ENCODE measurements around the gene CRIM1.

Gene CRIM1

GRCh38 chr2:36530983-36531354 is 175.4 kb downstream of the CRIM1 start:
- DNase-seq = no peak

DNA sequence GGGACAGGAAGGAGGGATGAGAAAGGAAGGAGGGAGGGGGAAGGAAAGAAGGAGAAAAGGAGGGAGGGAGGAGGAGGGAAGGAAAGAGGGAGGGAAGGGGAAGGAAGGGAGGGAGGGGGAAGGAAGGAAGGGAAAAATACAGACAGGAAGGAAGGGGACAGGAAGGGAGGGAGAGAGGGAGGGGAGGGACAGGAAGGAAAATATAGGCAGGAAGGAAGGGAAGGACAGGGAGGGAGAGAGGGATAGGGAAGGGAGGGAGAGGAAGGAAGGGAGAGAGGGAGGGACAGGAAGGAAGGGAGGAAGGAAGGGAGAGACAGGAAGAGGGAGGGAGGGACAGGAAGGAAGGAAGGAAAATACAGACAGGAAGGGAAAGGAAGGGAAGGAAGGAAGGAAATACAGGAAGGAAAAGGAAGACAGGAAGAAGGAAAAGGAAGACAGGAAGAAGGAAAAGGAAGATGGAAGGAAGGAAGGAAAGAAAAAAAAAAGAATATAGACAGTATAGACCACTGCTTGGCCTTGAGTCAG is 178.8 kb downstream of the CRIM1 start:
- no peak for DNase-seq

DNA sequence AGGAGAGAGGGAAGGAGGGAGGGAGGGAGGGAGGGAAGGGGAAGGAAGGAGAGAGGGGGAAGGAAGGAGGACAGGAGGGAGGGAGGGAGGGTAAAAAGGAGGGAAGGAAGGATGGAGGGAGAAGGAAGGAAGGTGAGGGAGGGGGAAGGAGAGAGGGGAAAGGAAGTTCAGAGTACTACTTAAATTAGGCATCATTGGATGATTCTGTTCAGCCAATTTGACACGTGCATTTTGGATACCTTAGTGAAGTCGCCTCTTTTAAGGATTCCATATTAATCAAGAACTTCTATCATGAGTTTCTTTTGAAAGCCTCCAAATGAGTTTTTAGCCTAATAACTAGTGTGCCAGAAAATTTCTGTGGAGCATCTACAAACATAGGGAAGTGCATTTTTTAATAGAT is 179.5 kb downstream of the CRIM1 start:
- DNase-seq = no peak

- no peak for DNase-seq
Measured at GRCh38 chr2:36536776-36537175, 181.2 kb downstream of the CRIM1 start.

- DNase-seq = no peak
Measured at GRCh38 chr2:36538335-36538734, 182.8 kb downstream of the CRIM1 start.

GRCh38 chr2:36539631-36540030 is 184.1 kb downstream of the CRIM1 start:
- DNase-seq = no peak

GRCh38 chr2:36540986-36541754 is 185.6 kb downstream of the CRIM1 start:
- DNase-seq = no peak

DNA sequence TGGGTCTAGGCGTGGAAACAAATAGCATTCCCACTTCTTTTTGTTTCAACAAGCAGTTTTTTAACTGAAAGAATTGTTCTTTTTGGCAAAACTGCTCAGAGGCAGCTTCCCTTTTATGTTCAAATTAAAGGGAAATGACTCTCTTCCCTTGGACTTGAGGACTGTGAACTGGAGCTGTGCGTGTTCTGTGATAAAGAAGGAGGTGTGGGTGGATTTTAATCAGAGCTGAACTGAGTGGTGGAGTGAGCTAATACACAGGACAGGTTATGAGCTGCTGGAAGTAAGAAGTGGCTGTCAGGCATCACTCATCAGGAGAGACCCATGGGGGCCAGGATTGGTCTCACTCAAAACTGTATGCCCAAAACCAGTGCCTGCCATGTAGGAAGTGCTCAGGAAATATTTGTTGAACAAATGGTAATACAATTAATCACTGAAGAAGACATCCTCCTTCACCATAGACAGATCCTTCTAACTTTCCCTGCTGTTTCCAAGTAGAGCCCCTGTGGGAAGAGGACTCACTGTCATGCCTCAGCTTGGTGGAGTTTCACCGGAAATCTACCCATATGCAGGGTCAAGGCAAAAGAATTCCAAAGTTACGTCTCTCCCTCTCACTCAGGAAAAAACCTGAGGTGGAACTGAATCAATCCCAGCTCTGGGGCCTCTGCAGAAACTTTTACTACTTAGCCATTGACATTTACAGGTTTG is 186.5 kb downstream of the CRIM1 start:
- no peak for DNase-seq

DNA sequence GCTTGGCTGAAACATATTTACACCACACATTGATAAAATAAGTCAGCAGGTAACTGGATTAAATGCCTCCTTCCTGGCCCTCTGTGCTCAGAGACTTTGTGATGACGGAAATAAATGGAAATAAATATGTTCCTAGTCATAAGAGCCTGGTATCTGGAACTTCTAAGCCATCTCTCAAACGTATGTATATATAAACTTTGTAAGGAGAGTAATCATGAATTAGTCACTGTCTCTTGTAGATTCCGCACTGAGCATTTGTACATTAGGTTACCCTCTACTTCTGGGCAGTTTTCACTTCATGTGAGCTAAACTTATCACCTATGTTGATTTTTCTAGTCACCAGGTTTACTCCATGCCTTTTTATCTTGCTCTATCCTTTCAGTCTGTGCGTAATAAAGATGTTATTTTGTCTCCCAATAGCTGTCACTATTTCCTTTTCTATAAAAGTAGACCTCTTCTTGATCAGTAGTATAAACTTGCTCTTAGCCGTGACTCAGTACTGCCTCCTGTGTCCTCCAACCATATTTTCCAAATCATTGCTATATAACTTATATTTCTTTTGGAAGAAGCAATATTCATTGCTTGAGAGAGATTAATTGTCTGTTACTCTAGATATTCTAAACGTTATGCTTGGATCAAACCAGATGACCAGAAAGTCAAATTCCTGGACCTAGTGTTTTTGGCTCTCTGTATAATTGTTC is 189.2 kb downstream of the CRIM1 start:
- DNase-seq = no peak

GRCh38 chr2:36545871-36546416 is 190.4 kb downstream of the CRIM1 start:
- DNase-seq = no peak

DNA sequence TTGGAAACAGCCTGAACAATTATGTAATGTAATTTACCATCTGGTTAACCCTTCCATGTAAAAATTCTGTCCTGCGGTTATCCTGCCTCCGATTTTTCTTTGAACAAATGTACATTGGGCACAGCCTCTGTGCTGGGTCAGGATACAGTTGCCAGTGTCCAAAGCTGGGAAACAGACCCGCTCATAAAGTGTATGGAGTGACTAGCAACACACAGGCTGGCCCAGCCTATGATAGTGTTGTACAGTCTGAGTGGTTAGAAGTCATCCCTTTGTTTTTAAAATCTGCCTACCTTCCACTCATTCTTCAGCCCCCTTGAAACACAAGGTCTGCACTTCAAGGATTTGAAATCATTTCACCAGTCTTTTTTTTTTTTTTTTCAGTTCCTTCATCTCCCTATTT is 192.3 kb downstream of the CRIM1 start:
- no peak for DNase-seq

- no peak for DNase-seq
Measured at GRCh38 chr2:36549165-36549574, 193.6 kb downstream of the CRIM1 start.

DNA sequence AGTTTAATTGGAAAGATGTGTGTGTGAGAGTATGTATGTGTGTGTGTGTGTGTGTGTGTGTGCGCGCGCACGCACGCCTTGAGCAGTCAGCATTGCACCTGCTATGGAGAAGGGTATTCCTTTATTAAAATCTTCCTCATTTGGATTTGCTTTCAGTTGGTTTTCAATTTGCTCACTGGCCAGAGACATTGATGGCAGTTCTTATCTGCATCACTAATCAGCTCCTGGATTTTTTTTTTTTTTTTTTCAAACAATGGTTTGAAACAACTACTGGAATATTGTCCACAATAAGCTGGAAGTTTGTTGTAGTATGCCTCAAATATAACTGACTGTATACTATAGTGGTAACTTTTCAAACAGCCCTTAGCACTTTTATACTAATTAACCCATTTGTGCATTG is 194.4 kb downstream of the CRIM1 start:
- DNase-seq = no peak

GRCh38 chr2:36553683-36554082 is 198.1 kb downstream of the CRIM1 start:
- DNase-seq = no peak

GRCh38 chr2:36554531-36554930 is 199.0 kb downstream of the CRIM1 start:
- no peak for DNase-seq

DNA sequence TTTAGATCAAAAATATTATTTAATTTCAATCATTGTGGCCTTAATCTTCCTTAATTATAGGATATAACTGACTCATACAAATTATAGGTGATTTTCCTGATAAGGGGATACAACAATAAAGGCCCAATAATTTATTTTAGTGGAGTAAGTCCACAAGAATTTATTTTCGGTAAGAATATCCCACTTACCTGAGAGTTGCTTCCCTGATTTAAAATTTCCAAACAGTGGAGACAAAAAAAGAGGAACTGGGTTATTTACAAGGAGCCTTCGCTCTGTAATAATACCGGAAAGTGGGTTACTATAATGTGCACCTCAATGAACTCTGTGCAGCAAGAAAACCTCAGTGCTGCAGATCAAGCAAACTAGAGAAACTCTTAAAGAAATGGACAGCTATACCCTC is 200.2 kb downstream of the CRIM1 start:
- DNase-seq = no peak

- no peak for DNase-seq
Measured at GRCh38 chr2:36556842-36557241, 201.3 kb downstream of the CRIM1 start.

GRCh38 chr2:36559221-36559942 is 203.8 kb downstream of the CRIM1 start:
- DNase-seq = no peak

DNA sequence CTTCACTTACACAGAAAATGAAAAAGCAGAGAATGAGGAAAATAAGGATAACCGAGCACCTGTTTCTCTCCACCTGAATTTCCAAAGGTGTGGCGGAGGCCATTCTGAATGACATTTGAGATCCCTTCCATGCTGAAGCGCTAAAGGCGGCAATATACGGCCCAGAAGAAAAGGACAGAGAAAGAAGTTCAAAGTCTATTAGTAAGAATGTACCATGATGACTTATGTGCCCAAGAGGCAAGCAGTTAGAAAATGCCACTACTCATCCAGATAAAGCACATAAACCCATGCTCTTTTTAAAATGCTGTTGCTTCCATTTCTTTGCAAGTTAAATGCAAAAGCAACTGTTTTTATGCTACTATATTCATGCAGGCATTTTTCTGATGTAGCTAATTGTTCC is 205.1 kb downstream of the CRIM1 start:
- DNase-seq = no peak

DNA sequence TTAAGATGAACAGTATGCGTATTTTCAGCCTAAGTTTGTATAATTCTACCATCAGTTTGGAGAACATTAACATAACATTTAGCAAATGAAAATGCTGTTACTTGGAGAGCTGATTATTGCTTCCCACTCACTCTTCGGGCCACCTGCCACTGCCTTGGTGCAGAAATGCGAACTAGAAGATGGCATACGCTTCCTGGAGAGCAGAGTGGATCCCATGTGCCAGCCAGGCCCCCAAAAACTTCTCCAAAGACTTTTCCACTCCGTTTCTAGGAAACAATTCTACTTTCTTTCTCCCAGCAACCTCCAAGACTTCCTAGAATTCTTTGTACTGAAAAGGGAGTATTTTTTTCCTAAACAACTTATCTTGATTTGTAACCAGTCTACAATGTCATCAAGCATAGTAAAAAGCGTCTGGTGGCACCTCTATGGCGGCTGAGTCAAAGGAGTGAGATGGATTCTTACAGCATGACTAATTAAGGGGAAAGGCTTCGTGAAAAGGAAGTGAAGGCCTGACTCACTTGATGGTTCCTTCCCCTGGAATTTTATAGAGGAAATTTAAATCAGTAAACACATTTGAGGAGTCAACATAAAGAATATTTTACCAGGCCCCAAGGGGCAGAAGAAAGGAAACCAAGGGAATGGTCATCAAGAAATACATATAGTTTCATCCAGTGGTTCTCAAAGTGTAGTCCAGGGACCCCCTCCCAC is 205.8 kb downstream of the CRIM1 start:
- DNase-seq = no peak

DNA sequence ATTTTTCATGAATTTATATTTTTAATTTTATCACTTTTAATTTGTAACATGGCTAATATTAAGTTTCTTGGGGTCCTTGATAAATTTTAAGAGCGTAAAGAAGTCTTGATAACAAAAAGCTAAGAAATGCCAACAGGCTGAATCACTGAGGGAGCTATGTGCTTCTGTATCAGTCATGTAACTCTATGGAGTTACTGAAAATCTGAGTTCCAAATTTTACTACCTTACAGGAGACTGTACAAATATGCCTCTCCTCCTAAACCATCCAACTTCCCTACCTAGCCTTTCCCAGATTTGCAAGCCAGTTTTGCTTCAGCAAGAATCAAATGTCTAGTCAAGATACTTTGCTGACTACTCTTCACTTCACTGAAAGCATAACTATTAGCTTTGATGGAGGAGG is 206.7 kb downstream of the CRIM1 start:
- no peak for DNase-seq

DNA sequence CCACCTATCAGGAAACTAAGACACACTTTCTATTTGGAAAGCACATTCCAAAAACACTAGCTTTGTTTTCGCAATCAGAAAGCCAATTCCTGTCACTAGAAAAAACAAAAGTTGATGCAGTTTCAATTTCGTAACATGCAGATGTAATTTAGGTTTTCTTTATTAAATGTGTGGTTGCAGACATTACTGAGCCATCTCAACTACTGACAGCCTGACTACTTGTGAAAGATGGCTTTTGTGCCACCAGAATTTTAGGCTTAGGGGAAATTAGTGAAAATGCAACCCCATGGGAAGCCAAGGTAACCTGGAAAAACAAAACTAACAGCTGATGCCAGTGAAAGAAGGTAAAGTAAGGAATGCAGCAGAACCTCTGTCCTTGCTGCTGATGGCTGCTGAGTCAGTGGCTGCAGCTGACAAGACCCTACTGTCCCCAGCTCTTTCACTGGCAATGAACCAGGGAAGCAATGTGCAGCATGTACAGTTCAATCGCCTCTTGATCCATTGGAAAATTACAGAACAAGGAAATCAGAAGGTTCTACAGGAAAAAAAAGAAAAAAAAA is 207.5 kb downstream of the CRIM1 start:
- no peak for DNase-seq

Measured in central memory CD4-positive, alpha-beta T cell (primary cell).